ENCODE data around the gene RAPGEF6.

The RAPGEF6 gene

GRCh38 chr5:131664929-131665328, 29.9 kb upstream of the RAPGEF6 start:
- H3K27me3 ChIP-seq (ENCODE audit: low read depth, low read length), result no peaks in the 10 kb centered on the region
- H3K4me1 ChIP-seq (ENCODE audit: control insufficient read depth in 1 of 2, insufficient read depth in 2 of 2, low read length in 2 of 2), result peaks cover 0 to under 1% of the 10 kb centered on the region in 2 donors
- peaks cover 24 to 27% of the 10 kb centered on the region in 2 donors for H3K36me3 ChIP-seq (ENCODE audit: control insufficient read depth in 1 of 2, insufficient read depth in 2 of 2, low read length in 2 of 2)
- no peak overlapping the region for H3K4me3 ChIP-seq (ENCODE audit: low read depth in 1 of 2, low read length in 2 of 2)
- peaks cover 0 to 11% of the 10 kb centered on the region in 2 donors for H3K9me3 ChIP-seq (ENCODE audit: control insufficient read depth in 1 of 2, low read length in 2 of 2)
- no peak overlapping the region for H3K27ac ChIP-seq (ENCODE audit: low read length)

- Histone ChIP-seq H3K4me3 (ENCODE audit: low read depth in 1 of 2, low read length in 2 of 2) (no peak overlapping the region), H3K27me3 (ENCODE audit: low read depth, low read length) (no peaks in the 10 kb centered on the region), H3K4me1 (ENCODE audit: control insufficient read depth in 1 of 2, insufficient read depth in 2 of 2, low read length in 2 of 2) (no peaks in the 10 kb centered on the region), H3K36me3 (ENCODE audit: control insufficient read depth in 1 of 2, insufficient read depth in 2 of 2, low read length in 2 of 2) (peaks cover 30 to 31% of the 10 kb centered on the region in 2 donors), H3K27ac (ENCODE audit: low read length) (no peak overlapping the region), H3K9me3 (ENCODE audit: control insufficient read depth in 1 of 2, low read length in 2 of 2) (peaks cover 0 to 15% of the 10 kb centered on the region in 2 donors)
Observed at GRCh38 chr5:131661933-131662332, 26.9 kb upstream of the RAPGEF6 start.

GRCh38 chr5:131659841-131660240, 24.8 kb upstream of the RAPGEF6 start:
- Histone ChIP-seq H3K4me1 (ENCODE audit: control insufficient read depth in 1 of 2, insufficient read depth in 2 of 2, low read length in 2 of 2) (no peaks in the 10 kb centered on the region), H3K27ac (ENCODE audit: low read length) (no peak overlapping the region), H3K4me3 (ENCODE audit: low read depth in 1 of 2, low read length in 2 of 2) (no peak overlapping the region), H3K27me3 (ENCODE audit: low read depth, low read length) (no peaks in the 10 kb centered on the region), H3K9me3 (ENCODE audit: control insufficient read depth in 1 of 2, low read length in 2 of 2) (peaks cover 0 to 15% of the 10 kb centered on the region in 2 donors), H3K36me3 (ENCODE audit: control insufficient read depth in 1 of 2, insufficient read depth in 2 of 2, low read length in 2 of 2) (peaks cover 30 to 38% of the 10 kb centered on the region in 2 donors)

GRCh38 chr5:131659290-131659689, 24.3 kb upstream of the RAPGEF6 start:
- H3K4me3 ChIP-seq (ENCODE audit: low read depth in 1 of 2, low read length in 2 of 2), result no peak overlapping the region
- no peaks in the 10 kb centered on the region for H3K27me3 ChIP-seq (ENCODE audit: low read depth, low read length)
- no peak overlapping the region for H3K27ac ChIP-seq (ENCODE audit: low read length)
- peaks cover 35 to 38% of the 10 kb centered on the region in 2 donors for H3K36me3 ChIP-seq (ENCODE audit: control insufficient read depth in 1 of 2, insufficient read depth in 2 of 2, low read length in 2 of 2)
- no peaks in the 10 kb centered on the region for H3K4me1 ChIP-seq (ENCODE audit: control insufficient read depth in 1 of 2, insufficient read depth in 2 of 2, low read length in 2 of 2)
- peaks cover 0 to 15% of the 10 kb centered on the region in 2 donors for H3K9me3 ChIP-seq (ENCODE audit: control insufficient read depth in 1 of 2, low read length in 2 of 2)

- Histone ChIP-seq H3K27me3 (ENCODE audit: low read depth, low read length) (no peaks in the 10 kb centered on the region), H3K9me3 (ENCODE audit: control insufficient read depth in 1 of 2, low read length in 2 of 2) (peaks cover 0 to 2% of the 10 kb centered on the region in 2 donors), H3K36me3 (ENCODE audit: control insufficient read depth in 1 of 2, insufficient read depth in 2 of 2, low read length in 2 of 2) (peaks cover 36 to 37% of the 10 kb centered on the region in 2 donors), H3K27ac (ENCODE audit: low read length) (no peak overlapping the region), H3K4me1 (ENCODE audit: control insufficient read depth in 1 of 2, insufficient read depth in 2 of 2, low read length in 2 of 2) (no peaks in the 10 kb centered on the region), H3K4me3 (ENCODE audit: low read depth in 1 of 2, low read length in 2 of 2) (no peak overlapping the region)
Observed at GRCh38 chr5:131654776-131655175, 19.7 kb upstream of the RAPGEF6 start.

GRCh38 chr5:131654309-131654708, 19.3 kb upstream of the RAPGEF6 start:
- Histone ChIP-seq H3K27me3 (ENCODE audit: low read depth, low read length) (no peaks in the 10 kb centered on the region), H3K9me3 (ENCODE audit: control insufficient read depth in 1 of 2, low read length in 2 of 2) (no peaks in the 10 kb centered on the region), H3K4me1 (ENCODE audit: control insufficient read depth in 1 of 2, insufficient read depth in 2 of 2, low read length in 2 of 2) (no peaks in the 10 kb centered on the region), H3K36me3 (ENCODE audit: control insufficient read depth in 1 of 2, insufficient read depth in 2 of 2, low read length in 2 of 2) (peaks cover 31 to 34% of the 10 kb centered on the region in 2 donors), H3K4me3 (ENCODE audit: low read depth in 1 of 2, low read length in 2 of 2) (no peak overlapping the region), H3K27ac (ENCODE audit: low read length) (no peak overlapping the region)

- H3K4me1 ChIP-seq (ENCODE audit: control insufficient read depth in 1 of 2, insufficient read depth in 2 of 2, low read length in 2 of 2), result no peaks in the 10 kb centered on the region
- H3K36me3 ChIP-seq (ENCODE audit: control insufficient read depth in 1 of 2, insufficient read depth in 2 of 2, low read length in 2 of 2), result peaks cover 37% of the 10 kb centered on the region in 2 donors
- no peak overlapping the region for H3K4me3 ChIP-seq (ENCODE audit: low read depth in 1 of 2, low read length in 2 of 2)
Observed at GRCh38 chr5:131649161-131649560, 14.1 kb upstream of the RAPGEF6 start.

GRCh38 chr5:131647048-131647769, 12.2 kb upstream of the RAPGEF6 start:
- H3K9me3 ChIP-seq (ENCODE audit: control insufficient read depth in 1 of 2, low read length in 2 of 2), result no peaks in the 10 kb centered on the region
- H3K4me3 ChIP-seq (ENCODE audit: low read depth in 1 of 2, low read length in 2 of 2), result no peak overlapping the region
- no peaks in the 10 kb centered on the region for H3K4me1 ChIP-seq (ENCODE audit: control insufficient read depth in 1 of 2, insufficient read depth in 2 of 2, low read length in 2 of 2)
- no peaks in the 10 kb centered on the region for H3K27me3 ChIP-seq (ENCODE audit: low read depth, low read length)
- peaks cover 38 to 44% of the 10 kb centered on the region in 2 donors for H3K36me3 ChIP-seq (ENCODE audit: control insufficient read depth in 1 of 2, insufficient read depth in 2 of 2, low read length in 2 of 2)
- no peak overlapping the region for H3K27ac ChIP-seq (ENCODE audit: low read length)

More at GRCh38 chr5:131649161-131649560, 14.1 kb upstream of the RAPGEF6 start:
- Histone ChIP-seq H3K27ac (ENCODE audit: low read length) (no peak overlapping the region), H3K27me3 (ENCODE audit: low read depth, low read length) (no peaks in the 10 kb centered on the region), H3K9me3 (ENCODE audit: control insufficient read depth in 1 of 2, low read length in 2 of 2) (no peaks in the 10 kb centered on the region)

- peaks cover 23% of the 10 kb centered on the region in 2 donors for H3K36me3 ChIP-seq (ENCODE audit: control insufficient read depth in 1 of 2, insufficient read depth in 2 of 2, low read length in 2 of 2)
- H3K9me3 ChIP-seq (ENCODE audit: control insufficient read depth in 1 of 2, low read length in 2 of 2), result no peaks in the 10 kb centered on the region
- H3K27me3 ChIP-seq (ENCODE audit: low read depth, low read length), result no peaks in the 10 kb centered on the region
Observed at GRCh38 chr5:131644822-131645221, 9.8 kb upstream of the RAPGEF6 start.

GRCh38 chr5:131644370-131644769, 9.3 kb upstream of the RAPGEF6 start:
- Histone ChIP-seq H3K27ac (ENCODE audit: low read length) (no peak overlapping the region), H3K36me3 (ENCODE audit: control insufficient read depth in 1 of 2, insufficient read depth in 2 of 2, low read length in 2 of 2) (peaks cover 21 to 23% of the 10 kb centered on the region in 2 donors), H3K27me3 (ENCODE audit: low read depth, low read length) (no peaks in the 10 kb centered on the region), H3K4me3 (ENCODE audit: low read depth in 1 of 2, low read length in 2 of 2) (no peak overlapping the region), H3K9me3 (ENCODE audit: control insufficient read depth in 1 of 2, low read length in 2 of 2) (no peaks in the 10 kb centered on the region), H3K4me1 (ENCODE audit: control insufficient read depth in 1 of 2, insufficient read depth in 2 of 2, low read length in 2 of 2) (no peaks in the 10 kb centered on the region)

More at GRCh38 chr5:131644822-131645221, 9.8 kb upstream of the RAPGEF6 start:
- Histone ChIP-seq H3K4me3 (ENCODE audit: low read depth in 1 of 2, low read length in 2 of 2) (no peak overlapping the region), H3K27ac (ENCODE audit: low read length) (no peak overlapping the region), H3K4me1 (ENCODE audit: control insufficient read depth in 1 of 2, insufficient read depth in 2 of 2, low read length in 2 of 2) (no peaks in the 10 kb centered on the region)

GRCh38 chr5:131641494-131641893, 6.5 kb upstream of the RAPGEF6 start:
- Histone ChIP-seq H3K4me3 (ENCODE audit: low read depth in 1 of 2, low read length in 2 of 2) (no peak overlapping the region), H3K9me3 (ENCODE audit: control insufficient read depth in 1 of 2, low read length in 2 of 2) (no peaks in the 10 kb centered on the region), H3K36me3 (ENCODE audit: control insufficient read depth in 1 of 2, insufficient read depth in 2 of 2, low read length in 2 of 2) (peaks cover 16 to 18% of the 10 kb centered on the region in 2 donors), H3K27ac (ENCODE audit: low read length) (no peak overlapping the region), H3K4me1 (ENCODE audit: control insufficient read depth in 1 of 2, insufficient read depth in 2 of 2, low read length in 2 of 2) (no peaks in the 10 kb centered on the region), H3K27me3 (ENCODE audit: low read depth, low read length) (no peaks in the 10 kb centered on the region)

Data from muscle layer of duodenum (tissue), 2 donors.